Bone marrow (tissue), 2 donors: ENCODE measurements around the gene HDAC7.

Experiments used
- DNase-seq, 2 donors: peaks; one replicate each; lab custom pipeline; 2025; lab: John Stamatoyannopoulos, UW

Gene HDAC7

DNA sequence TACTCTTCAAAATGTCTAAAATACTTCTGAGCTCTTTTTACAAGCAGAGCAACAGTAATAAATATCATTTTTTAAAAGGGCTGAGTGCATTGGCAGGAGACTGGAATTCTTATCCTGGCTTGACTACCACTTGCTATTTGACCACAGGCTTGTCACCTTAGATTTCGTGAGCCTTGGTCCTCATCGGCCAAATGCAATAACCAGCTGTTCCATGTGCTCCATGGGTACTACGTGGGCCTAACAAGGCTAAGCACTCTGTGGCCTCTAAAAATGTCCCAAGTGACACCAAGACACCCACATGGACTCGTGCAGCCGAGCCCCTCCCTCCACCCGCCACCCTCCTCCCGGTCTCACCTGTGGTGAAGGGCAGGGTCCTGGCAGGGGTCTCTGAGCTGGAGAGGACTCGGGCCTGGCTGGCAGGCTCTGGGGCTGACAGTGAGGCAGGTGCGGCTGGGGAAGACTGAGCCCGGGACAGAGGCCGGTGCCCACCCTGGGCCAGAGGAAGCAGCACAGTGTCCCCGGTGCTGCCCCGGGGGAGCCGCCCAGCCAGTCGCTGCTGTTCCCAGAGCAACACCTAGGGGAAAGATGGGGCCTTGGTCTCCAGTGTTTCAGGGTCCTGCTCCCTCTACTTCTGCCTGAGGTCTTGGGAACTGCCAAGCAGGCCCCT, 26.6 kb downstream of the HDAC7 start:
- DNase-seq, result no peak

DNA sequence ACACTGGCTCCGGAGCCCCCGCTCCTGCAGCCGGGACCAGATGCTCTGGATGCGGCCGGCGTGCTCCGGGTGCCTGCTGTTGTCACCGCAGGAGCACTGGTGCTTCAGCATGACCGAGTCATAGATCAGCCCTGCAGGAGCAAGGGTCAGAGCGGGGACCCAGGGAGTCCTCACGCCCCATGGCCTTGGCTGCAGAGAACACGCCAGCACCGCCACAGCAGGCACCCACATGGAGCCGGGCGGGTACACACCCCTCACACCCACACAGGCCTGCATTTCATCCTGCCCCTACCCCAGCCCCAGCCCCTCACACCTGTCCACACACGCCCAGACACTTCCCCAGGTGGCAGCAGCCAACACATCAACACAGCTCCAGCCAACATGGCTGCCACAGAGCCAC, 27.8 kb downstream of the HDAC7 start:
- no peak for DNase-seq

DNA sequence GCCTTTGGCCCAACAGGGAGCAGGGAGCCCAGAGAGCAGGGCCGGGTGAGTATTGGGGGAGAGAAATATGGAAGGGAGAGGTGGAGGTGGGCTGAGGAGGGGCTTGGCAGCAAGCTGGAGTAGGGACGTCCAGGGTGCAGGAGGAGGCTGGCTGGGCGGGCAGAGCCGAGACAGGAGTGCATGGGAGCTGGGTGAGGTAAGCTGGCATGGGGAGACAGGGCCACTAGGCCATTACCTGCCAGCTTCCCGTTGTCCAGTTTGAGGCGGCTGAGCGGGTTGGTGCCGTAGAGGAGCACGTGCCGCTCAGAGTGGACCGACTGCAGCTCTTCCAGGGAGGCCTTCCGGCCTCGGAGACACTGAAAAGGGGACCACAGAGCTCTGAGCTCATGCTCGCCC, 28.4 kb downstream of the HDAC7 start:
- no peak for DNase-seq

DNA sequence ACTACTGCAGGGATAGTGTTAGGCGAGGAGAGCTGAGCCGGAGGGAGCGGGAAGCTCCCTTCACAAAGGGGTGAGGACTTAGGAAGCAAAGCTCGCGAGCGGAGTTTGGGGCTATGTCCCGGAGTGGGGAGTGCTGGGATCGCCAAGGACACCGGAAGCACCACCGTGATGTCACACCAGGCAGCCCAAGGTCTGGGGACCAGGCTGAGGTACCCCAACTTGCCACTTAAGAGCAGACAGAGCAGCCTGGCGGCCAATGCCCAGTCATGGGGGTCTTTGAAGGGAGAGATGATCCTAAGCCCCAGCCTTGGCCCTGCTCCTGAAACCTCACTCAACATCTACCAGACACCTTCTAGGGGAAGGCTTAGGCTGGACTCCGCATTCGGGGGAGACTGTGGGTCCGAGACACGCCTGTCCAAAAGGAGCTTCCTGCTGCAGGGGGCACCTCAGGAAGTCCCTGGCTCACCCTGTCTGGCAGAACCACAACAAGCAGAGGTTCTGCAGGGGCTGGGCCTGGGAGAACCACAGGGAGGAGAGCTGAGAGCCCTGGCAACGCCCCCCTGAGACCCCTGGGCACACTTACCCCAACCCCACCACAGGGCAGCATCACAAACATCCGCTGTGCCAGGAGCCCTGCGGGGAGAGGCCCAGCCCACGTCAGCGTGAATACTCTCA, 28.9 kb downstream of the HDAC7 start:
- no peak for DNase-seq

DNA sequence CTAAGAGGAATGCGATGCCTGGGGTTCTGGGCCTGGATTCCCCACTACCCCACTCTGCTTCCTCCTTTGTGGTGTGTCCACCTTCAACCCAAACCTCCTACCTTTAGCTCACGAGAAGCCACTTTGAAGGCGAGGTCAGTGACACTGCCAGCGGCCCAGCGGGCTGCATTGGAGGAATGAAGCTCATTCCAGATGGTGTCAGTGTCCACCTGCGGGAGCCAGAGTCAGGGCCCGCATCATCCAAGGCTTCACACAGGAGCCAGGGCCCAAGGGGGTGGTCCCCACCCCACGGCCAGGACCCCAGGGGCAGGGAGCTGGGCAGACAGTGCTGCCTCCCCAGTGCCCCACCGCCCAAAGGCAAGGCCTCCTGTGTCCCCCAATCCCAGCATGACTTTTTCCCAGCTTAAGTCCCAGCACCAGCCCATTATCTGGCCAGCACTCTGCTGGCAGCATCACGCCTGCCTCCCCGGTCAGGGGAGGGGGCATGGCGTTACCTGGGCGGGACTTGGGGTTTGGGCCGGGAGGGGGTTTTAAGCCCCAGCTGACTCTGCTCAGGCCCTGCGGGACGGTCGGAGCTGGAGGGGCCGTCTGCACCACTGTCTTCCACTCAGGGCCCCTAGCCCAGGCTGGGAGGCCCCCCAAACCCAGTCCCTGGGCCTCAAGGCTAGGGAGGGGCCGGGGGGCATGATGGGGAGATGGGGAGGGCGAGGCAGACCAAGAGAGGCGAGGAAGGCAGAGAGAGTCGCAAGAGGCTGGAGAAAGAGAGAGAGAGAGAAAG, 29.8 kb downstream of the HDAC7 start:
- no peak for DNase-seq

DNA sequence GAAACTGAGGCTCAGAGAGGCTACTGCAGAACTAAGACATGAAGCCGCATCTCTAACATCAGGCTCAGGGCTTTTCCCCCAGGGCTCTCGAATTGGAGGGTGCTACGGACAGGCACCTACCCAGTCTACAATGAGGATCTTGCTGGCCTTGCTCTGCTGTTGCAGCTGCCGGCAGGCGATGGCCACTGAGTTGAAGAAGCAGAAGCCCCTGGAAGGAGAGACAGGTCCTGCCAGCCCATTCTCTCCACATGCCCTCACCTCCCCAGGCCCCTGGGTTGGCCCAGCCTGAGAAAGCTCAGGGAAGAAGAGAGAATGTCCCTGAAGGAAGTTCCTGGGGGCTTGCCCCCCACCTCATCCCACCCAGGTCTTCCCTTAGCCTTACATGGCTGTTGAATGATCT, 30.6 kb downstream of the HDAC7 start:
- no peak for DNase-seq

DNA sequence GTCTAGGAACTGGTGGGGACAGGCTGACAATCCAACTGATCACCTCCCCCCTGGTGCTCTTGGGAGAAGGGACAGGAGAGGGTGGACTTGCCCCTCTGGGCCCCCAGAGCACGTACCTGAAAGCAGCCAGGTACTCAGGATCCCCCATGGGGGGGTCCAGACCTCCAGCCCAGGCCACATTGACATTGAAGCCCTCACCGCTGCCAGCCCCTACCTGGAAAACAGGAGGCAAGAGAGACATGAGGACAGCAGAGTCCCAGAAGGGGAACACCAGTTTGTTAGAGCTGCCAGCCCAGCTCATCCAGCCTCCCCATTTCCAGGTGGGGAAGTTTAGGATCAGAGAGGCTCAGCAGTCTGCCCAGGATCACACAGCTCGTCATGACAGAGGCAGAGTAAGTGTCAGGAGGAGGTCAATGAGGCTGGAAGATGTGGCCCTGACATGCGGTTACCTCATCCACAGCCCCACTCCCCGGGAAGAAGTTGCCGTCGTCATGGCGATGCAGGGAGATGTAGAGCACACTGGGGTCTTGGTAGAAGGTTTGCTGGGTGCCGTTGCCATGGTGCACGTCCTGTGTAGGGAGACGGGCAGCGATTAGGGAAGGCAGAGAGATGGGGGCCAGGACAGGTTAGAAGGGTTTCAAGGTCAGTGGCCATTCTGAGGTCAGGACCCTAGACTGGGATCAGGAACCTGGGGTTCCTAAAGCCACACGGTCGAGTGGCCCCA, 31.9 kb downstream of the HDAC7 start:
- DNase-seq, result no peak

DNA sequence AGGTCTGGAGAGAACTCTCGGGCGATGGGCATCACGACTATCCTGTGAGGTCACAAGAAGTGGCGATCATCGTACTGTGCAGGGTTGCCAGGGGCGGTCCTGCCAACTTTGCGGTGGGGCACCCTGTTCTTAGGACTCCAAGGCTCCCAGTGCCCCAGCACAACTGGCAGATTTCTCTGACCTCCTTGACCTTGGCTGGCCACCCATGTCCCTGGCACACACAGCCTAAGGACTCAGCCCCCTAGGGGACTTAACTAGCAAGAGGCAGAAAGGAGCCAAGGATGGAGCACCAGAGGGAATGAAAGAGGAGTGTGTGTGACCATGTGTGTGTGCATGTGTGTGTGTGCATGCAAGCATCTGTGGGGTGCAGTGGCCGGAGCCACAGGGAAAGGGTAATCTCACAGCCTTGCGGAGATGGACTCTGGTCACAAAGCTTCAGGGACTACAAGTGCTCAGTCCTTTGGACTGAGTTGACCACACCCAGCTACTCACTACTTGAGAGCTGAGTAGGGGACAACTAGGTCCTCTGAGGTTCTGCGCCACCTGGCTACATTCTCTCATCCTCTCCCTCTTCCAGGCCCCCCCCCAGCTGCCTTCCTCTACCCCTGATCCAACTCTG, 32.9 kb downstream of the HDAC7 start:
- DNase-seq, result no peak

DNA sequence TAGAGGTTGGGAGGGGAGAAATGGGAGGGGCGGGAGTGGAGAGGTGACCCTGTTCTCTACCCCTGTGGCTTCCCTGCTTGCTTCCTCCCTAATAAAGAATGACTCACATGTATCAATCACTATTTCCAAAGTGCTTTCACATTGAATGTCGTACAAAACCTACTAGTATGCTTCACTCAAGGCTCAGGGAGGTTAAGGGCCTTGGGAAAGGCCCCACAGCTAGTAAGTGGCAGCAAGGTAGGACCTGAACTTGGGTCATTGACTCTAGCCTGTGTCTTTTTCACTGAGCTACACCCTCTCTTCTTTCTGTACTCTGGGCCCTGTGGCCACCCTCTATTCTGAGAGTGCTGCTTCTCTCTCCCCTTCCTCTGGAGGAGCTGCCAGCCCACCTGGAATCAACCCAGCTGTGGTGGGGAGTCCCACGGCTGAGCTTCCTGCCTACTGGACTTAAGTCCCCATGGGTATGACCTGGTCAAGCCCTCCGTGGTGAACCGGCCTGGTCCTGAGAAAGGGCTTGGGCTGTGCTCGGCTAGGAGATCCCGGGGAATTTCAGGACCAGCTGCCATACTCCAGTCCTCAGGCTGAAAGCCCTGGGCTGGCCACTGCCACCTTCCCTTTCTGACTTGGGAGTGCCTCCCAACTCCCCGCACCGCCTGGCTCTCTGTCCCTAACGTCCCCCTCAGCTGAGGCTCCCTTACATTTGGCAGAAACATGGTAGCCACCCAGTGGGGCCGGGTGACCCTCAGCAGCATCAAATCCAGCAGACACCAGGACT, 33.6 kb downstream of the HDAC7 start:
- no peak for DNase-seq

DNA sequence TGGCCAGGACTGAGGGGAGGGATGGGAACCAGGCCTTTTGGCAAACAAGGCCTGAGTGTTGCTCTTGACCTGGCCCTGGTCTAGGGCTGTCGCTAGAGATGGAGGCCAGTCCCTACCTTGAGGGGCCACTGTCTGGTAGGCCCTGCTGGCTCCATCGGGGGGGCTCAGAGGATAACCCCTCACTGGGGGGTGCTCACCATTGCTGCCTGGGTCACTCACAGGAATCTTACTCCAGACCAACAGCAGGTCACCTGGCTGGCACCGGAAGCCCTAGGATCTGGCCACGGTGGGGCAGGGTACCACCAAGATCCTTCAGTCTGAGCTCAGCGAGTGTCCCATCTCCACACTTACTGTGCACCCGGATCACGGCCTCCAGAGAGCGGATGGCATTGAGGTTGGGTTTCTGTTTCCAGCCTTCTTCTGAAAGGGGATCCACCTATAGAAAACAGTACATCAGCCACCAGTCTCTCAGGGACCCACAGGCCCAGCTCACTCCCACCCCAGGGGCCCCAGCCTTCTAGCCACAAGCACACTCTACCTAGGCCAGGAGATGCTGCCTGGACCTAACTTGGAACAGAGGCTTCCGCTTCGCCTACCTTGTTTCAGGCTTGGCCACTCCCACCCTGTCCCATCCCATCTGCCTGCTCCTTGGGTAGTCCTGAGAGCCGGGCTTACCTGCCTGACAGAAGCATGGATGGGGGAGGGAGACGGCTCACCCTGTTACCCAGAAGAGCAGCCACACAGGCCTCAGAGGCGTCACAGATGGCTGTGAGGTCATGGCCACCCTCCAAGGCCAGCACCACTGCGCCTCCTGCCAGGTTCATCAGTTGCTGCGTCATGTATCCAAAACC, 34.4 kb downstream of the HDAC7 start:
- no peak for DNase-seq

DNA sequence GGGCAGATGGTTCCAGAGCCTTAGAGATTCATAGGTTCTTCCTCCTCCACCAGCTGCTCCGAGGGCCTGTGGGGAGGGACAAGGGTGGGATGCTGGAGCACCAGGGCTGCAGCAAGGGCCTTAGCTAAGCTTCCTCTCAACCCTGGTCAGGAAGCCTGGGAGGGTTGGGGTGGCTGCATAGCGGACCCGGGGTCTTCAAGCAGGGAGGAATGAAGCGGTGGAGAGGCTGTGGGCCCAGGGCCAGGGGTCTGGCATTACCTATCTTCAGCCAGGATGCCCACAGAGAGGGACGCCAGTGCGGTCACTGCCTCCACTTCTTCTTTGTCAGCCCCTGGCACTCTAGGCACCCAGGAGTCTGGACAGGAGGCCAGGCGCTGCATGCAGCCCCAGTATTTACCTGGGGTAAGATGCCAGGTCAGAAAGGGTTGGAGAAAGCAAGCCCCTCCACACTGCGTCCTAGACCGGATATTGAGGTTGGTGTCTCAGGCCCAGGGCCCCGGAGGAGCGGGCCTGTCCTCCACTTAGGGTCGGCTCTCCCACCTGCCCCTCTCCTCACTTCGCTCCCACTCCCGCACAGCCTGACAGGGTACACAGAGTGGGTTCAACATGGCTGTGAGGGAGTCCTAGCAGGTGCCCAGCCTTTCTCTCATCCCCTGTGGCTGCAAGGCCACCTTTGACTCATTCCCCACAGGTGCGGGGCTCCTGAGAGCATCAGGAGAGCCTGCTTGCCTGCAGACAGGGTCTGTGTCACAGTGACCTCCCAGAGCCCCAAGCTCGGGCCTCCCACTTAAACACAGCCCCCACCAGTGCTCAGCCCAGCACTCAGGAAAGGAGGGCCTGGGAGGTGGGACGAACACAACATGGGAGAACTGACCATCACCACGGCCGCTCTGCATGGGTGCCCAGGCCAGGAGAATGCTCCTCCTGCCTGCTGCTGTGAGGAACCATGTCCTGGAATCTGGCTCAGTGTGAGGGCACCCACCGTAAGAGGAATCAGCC, 35.6 kb downstream of the HDAC7 start:
- no peak for DNase-seq

DNA sequence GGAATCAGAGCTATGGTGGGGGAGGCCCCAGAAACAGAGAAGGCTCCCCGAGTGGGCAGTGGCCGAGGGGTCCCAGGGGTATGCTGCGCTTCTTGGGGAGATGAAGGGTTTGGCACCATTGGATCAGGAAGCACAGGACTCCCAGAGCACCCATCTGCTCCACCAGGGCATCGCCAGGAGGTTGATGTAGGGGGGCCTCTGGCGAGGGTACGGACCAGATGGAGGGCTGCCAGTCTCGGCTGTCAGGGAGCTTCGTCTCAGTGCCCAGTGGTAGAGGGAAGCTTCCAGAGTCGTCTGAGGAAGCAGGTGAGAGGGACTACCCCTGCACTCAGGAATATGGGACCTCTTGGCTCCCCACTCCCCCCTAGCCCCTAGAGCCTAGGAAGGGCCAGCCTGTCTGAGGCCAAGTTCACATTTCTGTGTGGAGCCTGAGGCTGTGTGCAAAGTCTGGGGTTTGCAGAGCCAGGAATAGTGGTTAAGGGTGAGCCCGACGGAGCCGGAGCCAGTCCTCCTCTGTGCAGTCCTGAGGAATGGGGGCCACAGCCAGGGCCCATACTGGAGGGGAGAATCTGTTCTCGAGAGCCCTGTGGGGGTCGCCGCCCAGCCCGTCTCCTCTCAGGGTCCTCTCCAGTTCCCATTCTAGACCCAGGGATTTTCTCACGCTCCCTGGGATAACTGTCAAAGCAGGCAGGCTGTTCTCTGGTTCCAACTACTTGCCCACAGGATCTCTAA, 36.5 kb downstream of the HDAC7 start:
- DNase-seq, result no peak

DNA sequence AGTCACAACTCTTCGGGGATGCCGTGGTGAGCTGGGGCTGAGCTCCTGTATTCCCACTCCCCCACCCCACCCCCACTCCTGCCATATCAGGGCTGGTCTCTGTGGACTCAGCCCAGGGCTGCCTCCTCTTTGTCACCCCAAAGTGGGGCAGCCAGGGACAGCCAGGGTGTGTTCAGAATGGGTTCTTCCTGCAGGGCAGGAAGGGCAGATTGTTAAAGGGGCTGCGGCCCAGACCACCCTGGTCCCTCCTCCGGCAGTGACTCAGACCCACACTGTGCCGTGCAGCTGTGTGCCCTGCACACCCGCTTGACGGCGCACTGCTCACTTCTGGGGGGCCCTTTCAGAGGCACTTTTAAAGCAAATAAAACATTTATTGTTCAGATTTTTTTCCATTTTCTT, 37.3 kb downstream of the HDAC7 start:
- peak in 1 of 2 donors; percentile 70 for DNase-seq

DNA sequence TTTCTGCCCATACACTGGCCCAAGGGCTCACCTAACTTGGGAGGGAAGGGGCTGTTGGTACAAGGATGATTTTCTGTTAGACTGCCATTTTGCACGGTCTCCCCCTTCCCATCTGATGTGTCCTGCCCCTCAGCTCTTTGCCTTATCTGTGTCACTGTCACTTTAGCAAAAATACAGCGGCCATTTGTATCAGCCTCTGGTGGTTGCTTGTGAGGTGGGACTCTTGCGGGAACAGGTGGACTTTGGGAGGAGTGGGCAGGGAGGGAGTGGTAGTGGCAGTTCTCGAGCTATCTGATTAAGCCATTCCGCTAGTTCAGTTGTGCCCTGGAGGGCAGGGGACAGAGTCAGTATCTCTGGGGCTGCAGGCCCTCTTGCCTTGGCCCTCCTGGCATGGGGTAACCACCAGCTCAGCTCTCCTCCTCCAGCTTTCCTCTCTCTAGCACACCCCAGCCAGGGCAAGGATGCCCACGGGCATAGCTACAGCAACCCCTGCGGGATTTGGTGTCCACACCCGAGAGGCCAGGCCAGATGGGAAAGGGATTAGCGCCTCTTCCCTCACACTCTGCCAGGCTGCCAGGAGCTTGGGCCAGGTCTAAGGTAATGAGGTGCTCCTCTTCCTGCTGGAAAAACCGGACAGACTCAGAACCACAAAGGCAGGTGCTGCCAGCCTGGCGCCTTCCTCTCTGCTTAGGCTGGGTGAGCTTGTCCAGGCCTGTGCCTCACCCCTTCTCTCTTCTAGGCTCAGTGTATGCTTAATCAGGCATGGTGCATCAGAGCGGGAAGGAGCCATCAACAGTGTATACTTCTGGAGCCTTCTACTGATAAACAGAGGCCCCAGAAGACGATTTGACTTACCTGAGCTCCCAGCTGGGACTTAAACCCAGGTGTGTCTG, 38.0 kb downstream of the HDAC7 start:
- DNase-seq, result no peak

DNA sequence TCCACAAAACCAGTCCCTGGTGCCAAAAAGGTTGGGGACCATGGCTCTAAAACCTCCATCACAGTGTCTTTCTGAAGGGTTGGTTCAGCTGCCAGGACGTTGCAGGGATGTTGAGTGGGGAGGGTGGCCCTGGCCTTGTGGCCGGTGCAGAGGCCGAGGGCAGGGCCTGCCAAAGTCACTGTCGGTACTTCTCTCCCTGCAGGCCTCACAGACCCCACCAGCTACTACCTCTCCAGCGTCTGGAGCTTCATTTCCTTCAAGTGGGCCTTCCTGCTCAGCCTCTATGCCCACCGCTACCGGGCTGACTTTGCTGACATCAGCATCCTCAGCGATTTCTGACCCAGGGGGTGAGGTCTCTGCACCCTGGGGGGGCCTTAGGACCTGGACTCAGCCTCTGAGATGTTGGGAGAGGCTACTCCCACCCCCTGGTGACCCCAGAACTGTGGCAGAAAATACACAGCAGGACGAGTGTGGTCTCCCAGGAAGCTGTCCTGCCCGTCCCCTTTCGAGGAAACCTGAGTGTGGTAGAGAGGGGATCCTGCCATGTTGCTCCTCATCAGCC, 39.7 kb downstream of the HDAC7 start:
- no peak for DNase-seq

DNA sequence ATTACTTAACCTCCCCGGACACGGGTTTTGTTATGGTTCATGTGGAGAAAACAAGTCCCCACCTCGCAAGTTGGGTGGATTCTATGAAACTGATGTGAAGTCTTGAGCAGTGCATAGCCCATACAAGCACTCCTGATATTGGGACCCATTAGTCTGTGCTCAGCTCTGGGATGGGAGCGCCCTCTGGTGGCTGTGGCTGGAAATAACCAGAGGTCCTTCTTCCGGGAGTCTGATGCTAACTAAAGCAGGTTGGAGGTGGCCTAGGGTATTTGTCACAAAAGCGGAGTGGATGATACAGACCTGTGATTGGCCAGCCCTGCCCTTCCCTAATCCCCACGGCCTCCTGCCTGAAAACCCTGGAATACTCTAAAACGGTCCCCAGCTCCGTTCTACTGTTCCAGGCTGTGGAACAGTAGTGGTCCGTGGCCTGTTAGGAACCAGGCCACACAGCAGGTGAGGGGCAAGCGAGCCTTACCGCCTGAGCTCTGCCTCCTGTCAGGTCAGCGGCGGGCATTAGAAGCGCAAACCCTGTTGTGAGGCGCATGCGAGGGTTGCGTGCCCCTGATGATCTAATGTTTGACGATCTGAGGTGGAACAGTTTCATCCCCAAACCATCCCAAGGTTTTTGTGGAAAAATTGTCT, 40.3 kb downstream of the HDAC7 start:
- DNase-seq, result peak; percentile 67 to 80

DNA sequence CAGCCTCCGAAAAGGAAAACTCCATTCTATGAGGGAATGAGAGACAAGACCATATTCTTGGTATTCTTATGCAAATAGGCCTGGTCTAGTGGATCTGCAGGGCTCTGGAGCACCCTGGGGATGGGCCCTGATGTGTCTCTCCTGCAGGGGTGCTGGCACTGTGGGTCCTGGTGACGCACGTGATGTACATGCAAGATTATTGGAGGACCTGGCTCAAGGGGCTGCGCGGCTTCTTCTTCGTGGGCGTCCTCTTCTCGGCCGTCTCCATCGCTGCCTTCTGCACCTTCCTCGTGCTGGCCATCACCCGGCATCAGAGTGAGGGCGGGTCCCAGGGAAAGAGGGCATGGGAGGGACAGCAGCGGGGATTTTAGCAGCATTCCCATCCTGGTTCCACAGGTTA, 40.8 kb downstream of the HDAC7 start:
- DNase-seq, result no peak
